ENCODE data around the gene SLC38A9.

GRCh38 chr5:55633574-55634208 lies 78.4 kb downstream of the SLC38A9 start:
- TF ChIP-seq, protein P1, sequence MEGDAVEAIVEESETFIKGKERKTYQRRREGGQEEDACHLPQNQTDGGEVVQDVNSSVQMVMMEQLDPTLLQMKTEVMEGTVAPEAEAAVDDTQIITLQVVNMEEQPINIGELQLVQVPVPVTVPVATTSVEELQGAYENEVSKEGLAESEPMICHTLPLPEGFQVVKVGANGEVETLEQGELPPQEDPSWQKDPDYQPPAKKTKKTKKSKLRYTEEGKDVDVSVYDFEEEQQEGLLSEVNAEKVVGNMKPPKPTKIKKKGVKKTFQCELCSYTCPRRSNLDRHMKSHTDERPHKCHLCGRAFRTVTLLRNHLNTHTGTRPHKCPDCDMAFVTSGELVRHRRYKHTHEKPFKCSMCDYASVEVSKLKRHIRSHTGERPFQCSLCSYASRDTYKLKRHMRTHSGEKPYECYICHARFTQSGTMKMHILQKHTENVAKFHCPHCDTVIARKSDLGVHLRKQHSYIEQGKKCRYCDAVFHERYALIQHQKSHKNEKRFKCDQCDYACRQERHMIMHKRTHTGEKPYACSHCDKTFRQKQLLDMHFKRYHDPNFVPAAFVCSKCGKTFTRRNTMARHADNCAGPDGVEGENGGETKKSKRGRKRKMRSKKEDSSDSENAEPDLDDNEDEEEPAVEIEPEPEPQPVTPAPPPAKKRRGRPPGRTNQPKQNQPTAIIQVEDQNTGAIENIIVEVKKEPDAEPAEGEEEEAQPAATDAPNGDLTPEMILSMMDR (optimal IDR thresholded peaks at IDR 0.05 in 1 of 3, IDR thresholded peaks at IDR 0.05 in 1 of 3, conservative IDR thresholded peaks at IDR 0.05 in 1 of 3; ENCODE audit: extremely low read depth in 1 of 3, insufficient read depth in 2 of 3, low read length in 3 of 3): no peak
- no peak for TF ChIP-seq EZH2 (IDR thresholded peaks at IDR 0.05; ENCODE audit: low read length)

All from keratinocyte (primary cell).